GM19397 (cell line): ENCODE data around the gene SIGLEC8.
"Not testable (repeated sequence)": the region's sequence is repeated elsewhere in the genome, so short reads cannot be mapped to it uniquely, and the experiment has no call there.

Source experiments
- ATAC-seq: cut with Tn5 transposase; IDR thresholded peaks from one replicate; pipeline ENCODE4 v1.9.1; 2021; ENCODE audit warnings: mild to moderate bottlenecking, moderate library complexity; ENCODE audit not compliant: unreplicated experiment

The SIGLEC8 gene

DNA sequence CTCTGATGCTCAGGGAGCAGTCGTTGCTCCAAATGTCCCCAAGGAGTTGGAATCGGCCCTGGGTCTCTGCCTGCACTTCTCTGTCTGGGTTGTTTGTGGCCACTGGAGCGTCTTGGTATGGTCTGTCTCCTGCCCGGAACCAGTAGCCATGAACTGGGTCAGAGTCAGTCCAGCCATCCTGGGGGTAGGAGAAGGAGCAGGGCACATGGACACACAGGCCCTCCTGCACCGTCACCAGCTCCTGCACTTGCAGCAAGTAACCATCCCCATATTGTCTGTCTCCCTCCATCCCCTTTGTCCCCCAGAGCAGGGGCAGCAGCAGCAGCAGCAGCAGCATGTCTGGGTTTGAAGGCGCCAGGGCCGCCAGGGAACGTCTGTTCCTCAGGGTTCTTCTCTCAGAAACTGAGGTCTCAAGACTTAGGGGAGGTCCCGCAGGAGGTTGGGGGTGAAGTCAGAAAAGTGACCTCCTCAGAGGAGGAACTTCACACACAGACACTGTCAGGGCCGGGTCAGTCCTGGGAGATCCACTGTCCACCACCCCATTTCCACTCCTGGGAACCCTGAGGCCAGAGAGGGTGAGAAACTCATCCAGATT is at the start of gene SIGLEC8:
TSS of gene SIGLEC8 (minus strand) at position 404 of the 595 bp plus-strand sequence. CDS start at position 337, 67 bp downstream.
- ATAC-seq: no peak

DNA sequence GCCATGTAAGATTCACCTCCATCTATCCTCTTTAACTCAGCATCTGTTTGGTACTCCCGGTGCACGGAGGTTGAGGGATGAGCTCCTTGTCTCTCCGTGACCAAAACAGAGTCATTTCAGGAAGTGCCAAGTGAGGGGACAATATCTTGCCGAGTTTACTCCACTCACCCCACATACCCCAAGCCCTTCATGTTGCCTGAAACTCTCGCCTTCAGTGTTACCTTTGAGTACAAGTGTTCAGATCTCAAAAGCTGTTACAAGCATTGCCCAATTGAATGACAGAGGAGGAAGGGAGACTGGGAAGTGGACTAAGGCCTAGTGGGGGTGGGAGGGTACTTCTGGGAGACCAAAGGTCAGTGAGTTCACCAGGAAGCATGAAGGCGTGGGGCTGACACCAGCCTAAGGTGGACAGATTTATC is 49.4 kb upstream of the SIGLEC8 start:
- no peak for ATAC-seq

DNA sequence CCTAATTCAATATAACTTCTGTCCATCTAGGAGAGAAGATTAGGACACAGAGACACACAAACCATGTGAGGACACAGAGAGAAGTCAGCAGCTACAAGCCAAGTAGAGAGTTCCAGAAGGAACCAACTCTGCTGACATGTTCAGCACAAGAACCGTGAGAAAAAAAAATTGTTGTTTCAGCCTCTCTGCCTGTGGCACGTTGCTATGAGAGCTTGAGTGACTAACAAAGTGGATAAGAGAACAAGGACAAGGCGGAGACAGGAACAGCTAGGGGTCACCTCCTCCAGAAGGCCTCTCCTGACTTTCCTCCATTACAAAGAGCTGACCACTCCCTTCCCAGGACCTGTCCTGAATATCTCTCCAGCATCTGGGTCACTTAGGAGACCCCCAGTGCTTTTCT is 48.9 kb upstream of the SIGLEC8 start:
- ATAC-seq: no peak

DNA sequence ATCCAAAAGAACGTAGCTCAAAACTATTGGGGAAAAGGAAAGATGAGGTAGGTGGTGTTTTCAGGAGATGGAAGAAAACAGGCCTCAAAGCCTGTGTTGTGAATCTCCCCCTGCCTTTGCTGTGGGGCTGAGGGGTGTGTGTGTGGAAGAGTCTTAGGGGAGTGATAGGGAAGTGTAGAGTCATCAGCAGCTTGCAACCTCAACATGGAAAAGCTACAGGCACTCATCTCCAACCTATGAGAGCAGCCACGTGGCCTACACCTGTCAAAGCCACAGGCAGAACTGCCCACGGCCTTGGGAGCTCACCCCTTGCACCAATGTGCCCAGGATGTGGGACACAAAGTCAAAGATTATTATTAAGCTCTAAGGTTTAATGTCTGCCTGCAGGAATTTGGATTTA is 47.6 kb upstream of the SIGLEC8 start:
- ATAC-seq: no peak

DNA sequence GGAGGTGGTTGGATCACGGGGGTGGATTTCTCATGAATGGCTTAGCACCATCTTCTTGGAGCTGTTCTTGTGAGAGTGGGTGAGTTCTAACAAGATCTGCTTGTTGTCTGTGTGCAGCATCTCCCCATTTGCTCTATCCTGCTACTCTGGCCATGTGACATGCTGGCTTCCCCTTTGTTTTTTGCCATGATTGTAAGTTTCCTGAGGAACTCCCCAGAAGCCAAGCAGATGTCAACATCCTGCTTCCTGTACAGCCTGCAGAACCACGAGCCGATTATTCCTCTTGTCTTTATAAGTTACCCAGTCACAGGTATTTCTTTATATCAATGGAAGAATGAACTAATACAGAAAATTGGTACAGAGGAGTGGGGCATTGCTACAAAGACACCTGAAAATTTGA is 45.6 kb upstream of the SIGLEC8 start:
- ATAC-seq: no peak

DNA sequence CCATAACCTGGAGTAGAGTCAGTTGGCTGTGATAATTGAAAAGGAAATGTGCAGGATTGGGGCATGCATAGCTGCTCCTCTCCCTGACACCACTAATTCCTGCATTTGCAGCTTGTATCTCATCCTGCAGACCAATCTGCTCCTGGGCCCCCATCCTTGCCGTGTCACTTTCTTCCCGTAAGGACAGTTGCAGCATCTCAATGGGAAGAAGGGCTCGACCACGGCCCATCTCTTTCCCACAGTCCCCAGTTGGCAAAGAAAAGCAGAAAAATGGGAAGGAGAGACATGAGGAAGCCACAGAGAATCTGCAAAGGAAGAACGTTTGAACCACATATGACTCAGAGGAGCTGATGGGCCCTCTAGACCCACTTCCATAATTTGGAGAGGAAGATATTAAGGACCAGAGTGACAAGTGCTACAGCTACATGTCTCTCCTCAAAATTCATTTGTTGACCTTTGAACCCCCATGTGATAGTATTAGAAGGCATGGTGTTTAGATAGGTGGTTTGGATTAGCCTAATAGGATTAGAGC is 45.1 kb upstream of the SIGLEC8 start:
- ATAC-seq: no peak

DNA sequence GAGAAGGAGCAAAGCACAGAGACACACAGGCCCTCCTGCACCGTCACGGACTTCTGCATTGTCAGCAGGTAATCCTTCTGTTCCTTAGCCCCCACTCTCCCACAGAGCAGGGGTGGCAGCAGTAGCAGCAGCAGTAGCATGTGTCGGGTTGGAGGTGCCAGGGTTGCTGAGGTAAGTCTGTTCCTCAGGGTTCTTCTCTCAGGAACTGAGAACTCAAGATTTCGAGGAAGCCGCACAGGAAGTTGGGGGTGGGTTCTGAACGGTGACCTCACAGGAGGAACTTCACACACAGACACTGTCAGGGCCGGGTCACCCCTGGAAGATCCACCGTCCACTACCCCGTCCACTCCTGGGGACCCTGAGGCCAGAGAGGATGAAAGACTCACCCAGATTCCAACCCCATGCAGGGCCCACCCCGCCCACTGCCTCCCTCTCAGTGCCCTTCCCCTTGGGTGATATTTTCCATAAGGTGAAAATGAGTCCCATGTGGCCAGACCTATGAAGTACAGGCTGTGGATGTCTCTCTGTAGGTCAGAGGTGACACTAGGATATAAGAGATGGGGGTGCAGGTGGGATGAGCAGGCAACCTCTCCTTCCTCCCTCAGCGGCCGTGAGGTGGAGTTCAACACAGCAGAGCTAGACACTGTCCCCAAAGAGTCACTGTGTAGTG is 43.5 kb upstream of the SIGLEC8 start, which contains the start of gene SIGLEC12:
TSS of gene SIGLEC12 (minus strand) at position 207 of the 670 bp plus-strand sequence. CDS start at position 140, 67 bp downstream.
- ATAC-seq: no peak

DNA sequence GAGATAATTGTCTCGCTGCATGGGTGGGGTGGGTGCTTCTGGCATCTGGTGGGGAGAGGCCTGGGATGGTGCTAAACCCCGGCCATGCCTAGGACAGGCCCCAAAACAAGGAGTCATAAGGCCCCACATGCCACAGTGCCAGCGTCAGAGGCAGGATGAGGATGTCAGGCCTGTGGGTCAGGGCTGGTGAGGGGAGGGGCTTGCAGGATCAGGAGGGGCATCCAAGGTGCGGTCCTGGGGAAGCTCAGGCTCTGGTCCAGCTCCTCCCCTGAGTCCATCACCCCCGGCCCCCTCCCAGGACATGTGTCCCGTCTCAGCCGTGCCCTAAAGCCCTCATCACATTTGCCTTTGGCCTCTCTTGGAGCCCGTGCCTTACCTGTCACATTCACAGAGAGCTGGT is 42.7 kb upstream of the SIGLEC8 start:
- not testable (repeated sequence) for ATAC-seq

DNA sequence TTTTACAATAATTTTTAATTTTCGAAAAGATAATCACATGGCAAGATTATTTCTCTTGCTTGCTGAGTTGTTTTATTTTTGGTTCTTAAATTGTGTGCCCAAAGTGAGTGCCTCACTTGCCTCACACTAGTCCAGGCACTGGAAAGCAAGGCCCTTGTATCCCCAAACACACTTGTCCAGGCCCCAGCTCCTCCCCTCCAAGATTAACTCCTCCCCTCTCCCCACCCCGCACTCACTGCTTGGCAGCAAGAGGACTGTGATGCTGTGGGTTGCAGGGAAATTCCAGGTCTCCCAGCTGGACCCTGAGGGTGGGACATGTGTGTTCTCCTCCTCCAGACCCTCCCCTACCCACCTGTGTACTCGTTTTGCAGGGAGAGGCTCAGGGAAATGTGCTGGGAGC is 39.4 kb upstream of the SIGLEC8 start:
- ATAC-seq: no peak

DNA sequence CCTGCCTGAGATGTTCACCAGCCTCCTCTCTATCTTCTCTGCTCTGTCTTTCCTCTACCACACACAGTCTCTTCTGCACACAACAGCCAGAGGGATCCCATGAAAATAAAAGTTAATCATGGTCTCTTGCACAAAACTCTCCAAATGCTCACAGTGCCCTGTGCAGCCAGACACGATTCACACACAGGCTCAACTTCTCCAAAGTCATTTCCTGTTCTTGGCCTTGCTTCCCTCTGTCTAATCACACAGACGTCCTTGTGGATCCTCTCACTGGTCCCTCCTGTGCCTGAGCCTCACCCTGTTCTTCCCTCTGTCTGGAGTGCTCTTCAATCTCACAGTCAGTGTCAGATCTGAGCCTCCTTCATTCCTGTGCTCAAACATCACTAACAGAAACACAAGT is 35.5 kb upstream of the SIGLEC8 start:
- ATAC-seq: no peak

DNA sequence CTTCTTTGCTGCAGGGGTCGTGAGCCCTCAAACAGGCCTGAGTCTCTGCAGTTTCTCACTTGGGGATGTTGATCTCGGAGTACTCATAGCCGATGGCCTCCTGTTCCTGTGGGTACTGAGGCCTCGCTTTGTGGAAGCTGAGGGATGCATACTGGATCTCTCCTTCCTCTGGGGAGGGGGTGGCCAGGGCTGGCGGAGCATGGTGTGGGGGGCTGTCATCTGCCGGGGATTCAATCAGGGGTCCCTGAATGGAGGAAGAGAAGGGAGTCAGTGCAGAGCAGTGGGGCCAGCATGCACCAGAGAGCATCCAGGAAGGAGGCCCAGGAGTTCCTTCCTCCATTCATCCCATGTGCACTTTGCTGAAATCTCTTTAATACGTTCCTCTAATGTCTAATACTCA is 33.3 kb upstream of the SIGLEC8 start:
- no peak for ATAC-seq

DNA sequence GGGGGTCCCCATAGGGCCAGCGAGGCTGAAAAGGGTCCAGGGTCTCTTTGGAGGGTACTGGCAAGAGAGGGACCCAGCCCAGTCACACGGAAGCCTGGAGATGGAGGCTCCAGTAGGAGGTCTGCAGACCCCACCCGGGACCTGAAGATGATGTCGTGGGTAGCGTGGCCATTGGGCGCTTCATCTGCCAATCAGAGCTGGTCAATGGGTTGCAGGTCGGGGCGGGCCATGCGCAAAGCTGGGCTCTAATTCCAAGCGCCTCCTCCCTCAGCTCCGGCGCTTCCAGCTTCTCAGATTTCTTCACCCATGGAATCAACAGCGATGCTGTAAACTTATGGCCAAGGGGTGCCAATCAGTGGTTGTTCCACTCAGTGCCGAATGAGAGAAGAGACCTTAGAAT is 32.4 kb upstream of the SIGLEC8 start:
- ATAC-seq: no peak

DNA sequence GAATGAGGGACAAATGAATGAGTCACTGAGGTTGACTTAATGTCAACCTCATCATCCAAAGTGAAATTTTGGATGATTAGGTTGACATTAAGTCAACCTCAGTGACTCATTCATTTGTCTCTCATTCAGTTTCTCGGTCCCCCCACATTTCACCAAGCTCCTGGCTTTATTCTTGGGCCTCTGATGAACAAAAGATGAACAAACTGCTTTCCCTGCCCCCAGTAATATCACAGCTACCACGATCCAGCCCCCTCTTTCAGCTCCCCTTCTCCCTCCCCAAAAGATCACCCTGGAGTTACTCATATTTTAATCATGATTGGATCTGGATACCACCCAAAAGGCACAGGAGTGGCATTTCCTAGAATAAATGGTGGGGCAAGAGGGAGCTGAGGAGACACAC is 30.9 kb upstream of the SIGLEC8 start:
- ATAC-seq: no peak

DNA sequence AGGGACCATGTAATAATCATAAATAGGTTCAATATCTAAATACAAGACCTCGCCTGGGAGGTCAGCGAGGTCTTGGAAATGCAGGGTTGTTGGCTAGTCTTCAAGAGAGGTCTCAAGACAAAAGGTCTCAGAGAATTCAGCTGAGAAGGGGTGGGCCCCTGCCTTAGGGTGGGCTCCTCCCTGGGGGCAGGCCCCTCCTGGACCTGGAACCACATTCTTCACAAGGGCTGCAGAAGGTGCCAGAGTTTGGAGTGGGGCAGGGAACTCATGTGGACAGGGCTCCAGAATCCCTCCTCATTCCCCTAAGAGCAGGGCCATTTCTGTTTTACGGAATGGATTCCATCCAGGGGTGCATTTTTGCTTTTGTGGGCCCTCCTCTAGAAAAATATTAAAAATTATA is 30.2 kb upstream of the SIGLEC8 start:
- ATAC-seq: no peak

DNA sequence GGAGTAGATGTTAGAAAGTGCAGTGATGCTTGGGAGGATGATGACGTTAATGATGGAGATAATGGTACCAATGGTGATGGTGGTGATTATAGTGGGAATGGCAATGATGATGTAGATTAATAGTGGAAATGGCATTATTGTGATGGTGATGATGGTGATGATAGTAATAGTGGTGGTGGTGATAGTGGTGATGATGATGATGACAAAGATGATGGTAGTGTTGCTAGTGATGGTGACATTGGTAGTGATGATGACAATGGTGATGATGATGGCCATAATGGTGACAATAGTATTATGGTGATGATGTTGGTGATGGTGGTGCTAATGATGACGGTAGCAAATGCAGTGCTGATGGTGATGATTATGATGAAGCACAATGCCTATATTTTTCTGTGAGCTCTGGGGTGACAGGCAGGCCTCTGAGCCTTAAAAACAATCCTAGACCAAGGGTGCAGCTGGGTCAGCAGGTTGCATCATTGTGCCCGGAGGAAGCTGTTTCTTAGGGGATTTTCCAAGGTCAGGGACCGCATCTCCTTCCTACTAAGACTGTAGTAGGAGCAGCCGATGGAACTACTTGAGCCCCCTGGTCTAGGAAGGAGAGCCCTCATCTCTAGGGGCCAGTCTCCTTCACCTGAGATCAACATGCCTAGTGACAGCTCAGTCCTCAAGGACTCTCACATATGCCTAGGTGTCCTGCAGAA is 27.9 kb upstream of the SIGLEC8 start:
- ATAC-seq: no peak

DNA sequence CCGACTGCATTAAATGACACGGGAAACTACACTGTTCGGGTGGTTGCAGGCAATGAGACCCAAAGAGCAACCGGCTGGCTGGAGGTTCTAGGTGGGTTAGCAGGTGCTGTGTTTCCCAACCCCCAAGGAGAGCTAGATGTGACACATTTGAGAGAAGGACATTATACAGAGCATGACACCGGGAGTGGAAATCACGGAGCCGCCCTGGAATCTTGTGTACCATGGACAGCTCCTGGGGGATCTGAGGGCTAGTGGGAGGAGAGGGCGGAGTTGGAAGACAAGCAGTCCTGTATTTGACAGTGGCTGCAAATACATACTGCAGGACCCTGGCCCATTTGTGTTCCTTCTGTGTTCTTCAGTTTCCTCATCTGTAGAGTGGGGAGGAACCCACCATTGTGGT is 22.3 kb upstream of the SIGLEC8 start:
- ATAC-seq: no peak

DNA sequence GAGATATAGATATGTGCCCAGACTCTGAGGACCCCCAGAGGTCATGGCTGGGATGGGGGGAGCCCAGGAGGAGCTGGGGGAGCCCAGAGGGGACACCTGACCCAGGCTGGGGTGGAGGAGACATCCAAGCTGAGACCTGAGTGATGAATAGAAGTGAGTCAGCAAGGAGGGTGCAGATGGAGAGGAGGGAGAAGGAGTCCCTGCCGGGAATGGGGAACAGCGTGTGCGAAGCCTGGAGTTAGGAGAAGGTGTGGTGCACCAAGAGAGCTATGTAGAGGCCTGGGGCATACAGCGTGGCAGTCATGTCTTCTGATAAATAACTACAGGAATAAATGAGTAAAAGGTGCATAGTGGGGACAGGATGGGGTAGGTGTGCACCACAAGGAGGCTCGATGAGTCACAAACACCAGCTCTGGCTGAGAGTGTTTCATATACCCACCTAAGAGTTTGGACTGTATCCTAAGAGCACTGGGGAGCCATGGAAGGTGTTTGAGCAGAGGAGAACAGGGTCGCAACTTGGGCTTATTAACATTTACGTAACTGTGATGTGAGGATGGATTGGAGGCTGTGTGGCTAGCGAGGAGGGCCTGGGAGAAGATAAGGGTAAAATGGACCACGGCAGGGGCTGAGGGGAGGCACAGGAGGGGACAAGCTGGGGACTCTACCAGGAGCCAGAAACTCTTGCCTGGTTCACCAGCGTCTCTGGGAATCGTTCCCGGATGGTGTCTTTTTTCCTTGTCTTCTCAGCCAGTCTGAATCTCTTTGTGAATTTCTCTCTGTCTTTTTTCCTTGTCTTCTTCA is 21.5 kb upstream of the SIGLEC8 start:
- ATAC-seq: no peak

DNA sequence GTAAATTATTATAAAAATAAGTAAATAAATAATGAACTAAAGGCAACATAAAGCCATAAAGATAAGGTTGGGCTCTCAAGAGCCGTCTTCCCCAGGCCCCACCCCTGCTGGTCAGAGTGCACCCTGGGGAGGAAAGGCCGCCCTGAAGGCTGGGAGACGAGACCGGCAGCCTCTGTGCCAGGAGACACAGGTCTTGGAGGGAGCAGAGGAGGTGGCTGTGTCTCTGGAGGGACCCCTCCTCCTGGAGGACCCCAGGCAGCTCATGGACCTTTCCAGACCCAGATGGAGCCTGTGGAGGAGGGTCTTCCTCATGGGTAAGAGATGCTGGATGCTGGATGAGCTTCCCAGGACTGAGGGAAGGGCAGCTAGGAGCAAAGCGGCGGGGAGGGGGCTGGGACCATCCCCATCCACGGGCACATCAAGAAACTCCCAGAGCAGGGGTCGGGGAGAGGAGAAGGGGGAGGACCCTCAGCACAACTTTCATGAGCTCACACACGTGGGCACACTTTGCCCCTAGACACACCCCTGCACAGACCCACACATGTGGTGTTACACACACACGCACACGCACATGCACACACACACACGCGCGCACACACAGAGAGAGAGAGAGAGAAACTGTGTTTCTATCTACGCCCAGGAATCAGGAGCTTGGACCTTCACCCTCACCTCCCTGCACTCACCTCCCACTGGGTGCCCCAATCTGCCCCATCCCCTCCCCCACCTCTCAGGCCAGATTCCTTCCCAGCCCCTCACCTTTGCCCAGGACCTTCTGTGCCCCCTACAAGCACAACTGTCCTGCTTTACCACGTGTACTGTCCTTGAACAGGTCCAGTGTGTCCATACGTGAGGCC is 20.4 kb upstream of the SIGLEC8 start, which contains the start of gene CEACAM18:
TSS of gene CEACAM18 (plus strand) at position 159 of the 854 bp plus-strand sequence.
- ATAC-seq: no peak

DNA sequence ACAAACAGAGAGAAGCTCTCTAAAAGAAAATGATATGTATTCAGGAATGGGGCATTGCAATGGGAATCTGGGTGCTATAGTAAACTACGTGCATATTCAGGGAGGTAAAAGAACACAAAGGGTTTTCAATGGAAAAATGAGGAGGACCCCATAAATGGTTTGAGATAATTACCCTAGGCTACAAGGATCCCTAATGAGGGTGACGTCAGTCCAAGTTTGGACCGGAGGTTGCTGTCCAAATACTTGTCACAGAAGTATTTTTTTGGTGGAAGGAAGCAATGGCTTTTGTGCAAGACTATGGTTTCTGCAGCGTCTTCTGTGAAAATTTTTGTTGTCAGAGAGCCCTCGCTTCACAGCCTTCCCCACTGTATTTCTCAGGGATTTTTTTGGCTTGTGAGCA is 19.1 kb upstream of the SIGLEC8 start:
- ATAC-seq: no peak

DNA sequence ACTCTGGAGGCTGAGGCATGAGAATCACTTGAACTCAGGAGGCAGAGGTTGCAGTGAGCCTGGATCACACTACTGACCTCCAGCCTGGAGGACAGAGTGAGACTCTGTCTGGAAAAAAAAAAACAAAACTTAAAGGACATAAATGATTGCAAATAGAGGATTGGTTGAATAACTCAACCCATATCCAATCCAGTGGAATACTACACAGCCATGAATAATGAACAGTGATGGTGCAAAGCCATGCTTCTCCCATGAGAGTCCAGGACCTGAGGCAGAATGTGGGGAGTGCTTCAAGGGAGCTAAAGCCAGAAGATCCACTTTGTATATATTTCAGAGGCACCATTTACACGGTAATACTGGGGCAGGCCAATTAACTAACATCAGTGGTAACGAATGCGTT is 17.9 kb upstream of the SIGLEC8 start:
- no peak for ATAC-seq
